ENCODE results near the gene MCFD2. TPM values are rescaled to one million over a fixed set of nuclear protein-coding genes. Genes with fewer than 3 reads are reported as not detected.
A peak's percentile ranks its signal among the peaks of the same experiment; 100 is the strongest.
"Not testable (repeated sequence)": the region's sequence is repeated elsewhere in the genome, so short reads cannot be mapped to it uniquely, and the experiment has no call there.

MCFD2 gene
- polyA plus RNA-seq, 1 experiment: 166 TPM

DNA sequence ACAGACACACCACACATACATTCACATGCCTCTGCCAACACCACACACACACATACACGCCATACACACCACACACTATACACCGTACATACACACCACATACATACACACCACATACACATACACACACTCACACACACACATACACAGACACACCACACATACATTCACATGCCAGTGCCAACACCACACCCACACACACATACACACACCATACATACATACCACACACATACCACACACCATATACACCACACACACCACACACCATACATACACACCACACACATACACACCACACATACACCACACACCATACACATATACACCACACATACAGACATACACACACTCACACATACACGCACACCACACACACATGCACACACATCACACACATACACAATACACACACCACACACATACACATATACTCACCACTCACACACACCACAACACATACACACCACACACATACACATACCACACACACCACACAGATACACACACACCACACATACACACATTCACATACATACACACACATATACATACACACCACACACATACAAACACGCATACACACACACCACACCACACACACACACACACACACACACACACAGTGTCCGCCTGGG, 37.2 kb downstream of the MCFD2 start:
- no peak for DNase-seq (ENCODE audit: low read depth)
- Histone ChIP-seq H3K27me3 (ENCODE audit: control insufficient read depth, insufficient read depth, low read length) (no peaks in the 10 kb centered on the region), H3K4me3 (ENCODE audit: low read depth, low read length) (no peak overlapping the region), H3K36me3 (ENCODE audit: control insufficient read depth, insufficient read depth, low read length) (no peaks in the 10 kb centered on the region)
- CTCF ChIA-PET: interaction anchor here (0.7 to 1.1 kb wide), 2 partner anchors 10 to 101 kb away, joined by 3 to 4 read pairs; no protein-coding TSS in a partner anchor
- TF ChIP-seq, protein P1, sequence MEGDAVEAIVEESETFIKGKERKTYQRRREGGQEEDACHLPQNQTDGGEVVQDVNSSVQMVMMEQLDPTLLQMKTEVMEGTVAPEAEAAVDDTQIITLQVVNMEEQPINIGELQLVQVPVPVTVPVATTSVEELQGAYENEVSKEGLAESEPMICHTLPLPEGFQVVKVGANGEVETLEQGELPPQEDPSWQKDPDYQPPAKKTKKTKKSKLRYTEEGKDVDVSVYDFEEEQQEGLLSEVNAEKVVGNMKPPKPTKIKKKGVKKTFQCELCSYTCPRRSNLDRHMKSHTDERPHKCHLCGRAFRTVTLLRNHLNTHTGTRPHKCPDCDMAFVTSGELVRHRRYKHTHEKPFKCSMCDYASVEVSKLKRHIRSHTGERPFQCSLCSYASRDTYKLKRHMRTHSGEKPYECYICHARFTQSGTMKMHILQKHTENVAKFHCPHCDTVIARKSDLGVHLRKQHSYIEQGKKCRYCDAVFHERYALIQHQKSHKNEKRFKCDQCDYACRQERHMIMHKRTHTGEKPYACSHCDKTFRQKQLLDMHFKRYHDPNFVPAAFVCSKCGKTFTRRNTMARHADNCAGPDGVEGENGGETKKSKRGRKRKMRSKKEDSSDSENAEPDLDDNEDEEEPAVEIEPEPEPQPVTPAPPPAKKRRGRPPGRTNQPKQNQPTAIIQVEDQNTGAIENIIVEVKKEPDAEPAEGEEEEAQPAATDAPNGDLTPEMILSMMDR (IDR thresholded peaks at IDR 0.05; ENCODE audit: insufficient read depth, low read depth, low read length): no peak
- POLR2A ChIA-PET: interaction anchor here (0.7 kb wide), 1 partner anchor 76 kb away, joined by 5 read pairs; no protein-coding TSS in a partner anchor

DNA sequence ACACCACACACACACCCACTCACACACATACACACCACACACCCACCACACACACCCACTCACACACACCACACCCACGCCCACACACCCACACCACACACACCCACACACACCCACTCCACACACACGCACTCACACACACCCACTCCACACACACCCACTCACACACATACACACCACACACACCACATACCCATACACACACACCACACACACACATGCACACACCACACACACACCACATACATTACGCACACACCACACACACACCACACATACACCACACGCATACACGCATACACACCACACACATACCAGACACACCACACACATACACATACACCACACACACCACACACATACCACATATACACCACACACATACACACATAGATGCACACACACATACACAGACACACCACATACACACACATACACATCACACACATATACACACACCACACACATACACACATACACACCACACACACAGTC, 37.9 kb downstream of the MCFD2 start:
- Histone ChIP-seq H3K4me3 (ENCODE audit: low read depth, low read length) (no peak overlapping the region), H3K36me3 (ENCODE audit: control insufficient read depth, insufficient read depth, low read length) (no peaks in the 10 kb centered on the region), H3K27me3 (ENCODE audit: control insufficient read depth, insufficient read depth, low read length) (no peaks in the 10 kb centered on the region)
- ChIA-PET POLR2A (no interaction called here), CTCF (interaction anchor here (1.2 to 2.1 kb wide), 2 partner anchors 8 to 10 kb away, joined by 4 to 9 read pairs; no protein-coding TSS in a partner anchor)
- TF ChIP-seq, protein P1 (IDR thresholded peaks at IDR 0.05; ENCODE audit: insufficient read depth, low read depth, low read length): no peak
- DNase-seq (ENCODE audit: low read depth): no peak

DNA sequence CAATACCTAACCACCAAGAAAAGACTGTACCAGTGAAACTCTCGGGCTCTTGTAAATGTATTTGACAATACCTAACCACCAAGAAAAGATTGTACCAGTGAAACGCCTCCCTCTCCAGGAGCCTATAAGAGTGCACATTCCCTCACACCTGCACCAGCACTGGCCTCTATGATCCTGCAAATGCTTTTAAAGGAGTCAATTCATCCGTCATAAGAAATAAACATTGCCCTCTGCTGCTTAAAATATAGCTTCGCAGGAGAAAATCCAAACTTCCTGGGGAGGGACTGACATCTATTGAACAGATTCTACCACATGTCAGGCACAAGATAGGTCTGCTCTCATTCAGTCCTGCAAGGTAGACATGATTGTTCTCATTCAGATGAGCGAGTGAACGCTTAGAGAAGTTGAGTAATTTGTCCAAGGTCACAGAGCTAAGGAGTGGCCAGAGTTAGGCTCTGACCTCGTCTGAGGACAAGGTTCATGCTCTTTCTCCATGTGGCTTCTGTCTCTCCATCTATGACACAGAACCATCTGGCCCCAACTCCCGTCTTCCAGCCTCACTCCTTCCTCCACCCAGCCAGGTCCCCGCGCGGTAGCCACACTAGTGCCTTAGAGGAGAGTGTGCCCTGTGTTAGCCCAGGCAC, 38.7 kb downstream of the MCFD2 start:
- DNase-seq (ENCODE audit: low read depth): peak; percentile 59
- CTCF ChIA-PET: interaction anchor here (0.8 to 2.3 kb wide), 8 partner anchors 8 to 181 kb away, joined by 3 to 9 read pairs (median 4); no protein-coding TSS in a partner anchor
- Histone ChIP-seq H3K36me3 (ENCODE audit: control insufficient read depth, insufficient read depth, low read length) (no peaks in the 10 kb centered on the region), H3K4me3 (ENCODE audit: low read depth, low read length) (no peak overlapping the region), H3K27me3 (ENCODE audit: control insufficient read depth, insufficient read depth, low read length) (no peaks in the 10 kb centered on the region)
- TF ChIP-seq, protein P1 (IDR thresholded peaks at IDR 0.05; ENCODE audit: insufficient read depth, low read depth, low read length): peak; percentile 49
- POLR2A ChIA-PET: no interaction called here

DNA sequence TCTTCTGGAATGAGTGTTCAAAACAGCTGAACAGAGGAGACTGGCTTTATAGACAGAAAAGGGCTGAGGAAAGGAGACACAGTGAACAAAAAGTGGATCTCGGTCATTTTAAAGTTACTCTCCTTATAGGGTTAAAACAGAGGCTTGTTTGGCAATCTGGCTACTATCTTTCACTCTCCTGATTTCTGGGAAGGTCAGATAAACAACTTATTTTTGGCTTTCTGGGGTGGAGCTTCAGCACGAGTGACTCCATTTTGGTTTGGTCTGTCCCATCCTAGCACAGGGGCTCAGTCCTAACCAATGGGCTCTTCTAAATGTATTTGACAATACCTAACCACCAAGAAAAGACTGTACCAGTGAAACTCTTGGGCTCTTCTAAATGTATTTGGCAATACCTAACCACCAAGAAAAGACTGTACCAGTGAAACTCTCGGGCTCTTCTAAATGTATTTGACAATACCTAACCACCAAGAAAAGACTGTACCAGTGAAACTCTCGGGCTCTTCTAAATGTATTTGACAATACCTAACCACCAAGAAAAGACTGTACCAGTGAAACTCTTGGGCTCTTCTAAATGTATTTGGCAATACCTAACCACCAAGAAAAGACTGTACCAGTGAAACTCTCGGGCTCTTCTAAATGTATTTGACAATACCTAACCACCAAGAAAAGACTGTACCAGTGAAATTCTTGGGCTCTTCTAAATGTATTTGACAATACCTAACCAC, 39.5 kb downstream of the MCFD2 start:
- POLR2A ChIA-PET; H3K36me3 ChIP-seq (ENCODE audit: control insufficient read depth, insufficient read depth, low read length); DNase-seq (ENCODE audit: low read depth); H3K4me3 ChIP-seq (ENCODE audit: low read depth, low read length); H3K27me3 ChIP-seq (ENCODE audit: control insufficient read depth, insufficient read depth, low read length): not testable (repeated sequence)
- CTCF ChIA-PET: interaction anchor here (0.8 to 2.3 kb wide), 10 partner anchors 9 to 180 kb away, joined by 3 to 9 read pairs (median 4); no protein-coding TSS in a partner anchor

DNA sequence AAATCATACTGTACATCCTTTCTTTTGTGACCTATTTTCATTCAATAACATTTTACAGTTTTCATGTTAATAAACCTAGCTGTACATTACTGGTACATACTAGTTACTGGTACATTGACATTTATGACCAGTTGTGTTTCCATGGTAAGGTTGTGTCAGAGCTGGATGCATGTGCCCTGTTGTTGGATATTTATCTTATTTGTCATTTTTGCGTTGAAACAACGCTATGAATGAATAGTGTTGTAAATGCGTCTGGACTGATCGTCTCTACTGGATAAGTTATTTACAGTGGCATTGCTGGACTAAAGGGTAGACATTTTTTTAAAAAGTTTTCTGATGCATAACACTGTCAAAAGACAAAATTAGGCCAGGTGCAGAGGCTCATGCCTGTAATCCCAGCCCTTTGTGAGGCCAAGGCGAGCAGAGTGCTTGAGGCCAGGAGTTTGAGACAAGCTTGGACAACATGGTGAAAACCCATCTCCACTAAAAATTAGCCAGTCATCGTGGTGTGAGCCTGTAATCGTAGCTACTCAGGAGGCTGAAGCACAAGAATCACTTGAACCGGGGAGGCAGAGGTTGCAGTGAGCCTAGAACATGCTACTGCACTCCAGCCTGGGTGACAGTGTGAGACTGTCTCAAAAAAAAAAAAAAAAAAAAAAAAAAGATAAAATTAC, 40.2 kb downstream of the MCFD2 start:
- CTCF ChIA-PET: interaction anchor here (0.7 to 2.3 kb wide), 7 partner anchors 9 to 93 kb away, joined by 3 to 9 read pairs (median 3); no protein-coding TSS in a partner anchor
- DNase-seq (ENCODE audit: low read depth): no peak
- POLR2A ChIA-PET: no interaction called here
- H3K36me3 ChIP-seq (ENCODE audit: control insufficient read depth, insufficient read depth, low read length): no peaks in the 10 kb centered on the region
- TF ChIP-seq, protein P1 (IDR thresholded peaks at IDR 0.05; ENCODE audit: insufficient read depth, low read depth, low read length): no peak
- H3K4me3 ChIP-seq (ENCODE audit: low read depth, low read length): no peak overlapping the region
- H3K27me3 ChIP-seq (ENCODE audit: control insufficient read depth, insufficient read depth, low read length): no peaks in the 10 kb centered on the region

Measured in BJ (cell line).